ENCODE results near the gene SND1.

SND1 gene

GRCh38 chr7:128036226-128036940 lies 384.4 kb downstream of the SND1 start:
- CTCF ChIA-PET, result interaction anchor here (1.5 to 2.5 kb wide), 5 partner anchors 12 to 173 kb away, joined by 3 to 13 read pairs (median 6); no protein-coding TSS in a partner anchor
- no peak for TF ChIP-seq CTCF (IDR thresholded peaks at IDR 0.05; ENCODE audit: control extremely low read depth, extremely low read depth, low read depth, missing control alignments)
- POLR2A ChIA-PET, result no interaction called here

GRCh38 chr7:128037081-128037480 lies 385.1 kb downstream of the SND1 start:
- ChIA-PET POLR2A (no interaction called here), CTCF (interaction anchor here (1.5 to 2.5 kb wide), 2 partner anchors 11 to 19 kb away, joined by 4 to 13 read pairs; no protein-coding TSS in a partner anchor)
- no peak for DNase-seq (ENCODE audit: extremely low spot score)
- no peak for TF ChIP-seq CTCF (IDR thresholded peaks at IDR 0.05; ENCODE audit: control extremely low read depth, extremely low read depth, low read depth, missing control alignments)

More at GRCh38 chr7:128036226-128036940, 384.4 kb downstream of the SND1 start:
- peak; percentile 47 for DNase-seq (ENCODE audit: extremely low spot score)

GRCh38 chr7:128037880-128038619 lies 386.1 kb downstream of the SND1 start:
- DNase-seq (ENCODE audit: extremely low spot score), result no peak
- no peak for TF ChIP-seq CTCF (IDR thresholded peaks at IDR 0.05; ENCODE audit: control extremely low read depth, extremely low read depth, low read depth, missing control alignments)
- CTCF ChIA-PET, result interaction anchor here (1.5 kb wide), 1 partner anchor 18 kb away, joined by 4 read pairs; no protein-coding TSS in a partner anchor
- POLR2A ChIA-PET, result no interaction called here

DNA sequence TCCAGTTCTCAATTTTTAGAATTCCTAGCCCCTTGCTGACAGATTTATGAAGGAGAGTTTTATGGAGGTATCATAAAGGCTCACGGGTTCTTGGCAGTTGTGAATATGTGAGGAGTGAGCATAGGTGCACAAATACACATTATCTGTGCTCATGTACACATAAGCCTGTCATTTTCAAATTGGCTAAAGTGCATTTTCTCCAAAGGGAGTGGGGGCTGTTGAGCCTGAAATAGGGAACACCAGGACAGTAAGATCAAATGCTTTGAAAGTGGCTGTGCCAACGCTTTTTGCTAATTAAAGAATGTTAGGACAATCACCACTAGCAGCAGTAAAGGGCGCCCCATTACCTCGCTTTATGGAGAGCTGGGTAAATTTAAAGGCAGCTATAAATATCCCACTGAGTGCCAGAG lies 387.6 kb downstream of the SND1 start:
- ChIA-PET POLR2A (no interaction called here), CTCF (interaction anchor here (1.1 kb wide), 1 partner anchor 16 kb away, joined by 4 read pairs; no protein-coding TSS in a partner anchor)
- TF ChIP-seq CTCF (IDR thresholded peaks at IDR 0.05; ENCODE audit: control extremely low read depth, extremely low read depth, low read depth, missing control alignments), result no peak
- no peak for DNase-seq (ENCODE audit: extremely low spot score)

- TF ChIP-seq CTCF (IDR thresholded peaks at IDR 0.05; ENCODE audit: control extremely low read depth, extremely low read depth, low read depth, missing control alignments), result no peak
- no peak for DNase-seq (ENCODE audit: extremely low spot score)
- CTCF ChIA-PET, result interaction anchor here (1.1 kb wide), 1 partner anchor 17 kb away, joined by 4 read pairs; no protein-coding TSS in a partner anchor
- POLR2A ChIA-PET, result no interaction called here
Measured at GRCh38 chr7:128040205-128040604, 388.2 kb downstream of the SND1 start.

DNA sequence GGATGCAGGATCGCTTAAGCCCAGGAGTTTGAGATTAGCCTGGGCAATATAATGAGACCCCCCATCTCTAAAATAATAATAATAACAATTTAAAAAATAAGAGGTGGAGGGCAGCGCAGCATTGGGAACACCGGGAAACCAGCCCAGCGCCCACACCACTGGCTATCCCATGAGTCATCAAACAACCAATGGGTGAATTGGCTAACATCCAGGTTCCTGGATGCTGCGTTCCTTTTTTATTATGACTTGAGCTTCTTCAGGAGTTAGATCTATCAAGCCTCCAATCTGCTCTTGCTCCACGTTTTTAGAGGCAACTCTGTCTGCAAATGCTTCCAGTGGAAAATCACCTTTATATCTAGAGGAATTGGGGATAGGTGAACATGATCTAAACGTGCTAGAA lies 389.2 kb downstream of the SND1 start:
- POLR2A ChIA-PET, result no interaction called here
- TF ChIP-seq CTCF (IDR thresholded peaks at IDR 0.05; ENCODE audit: control extremely low read depth, extremely low read depth, low read depth, missing control alignments), result no peak
- CTCF ChIA-PET, result interaction anchor here (1.0 to 1.2 kb wide), 3 partner anchors 12 to 168 kb away, joined by 3 to 5 read pairs (median 3); no protein-coding TSS in a partner anchor
- no peak for DNase-seq (ENCODE audit: extremely low spot score)
